Hepatocyte (in vitro differentiated cells): Measurements from ENCODE around the gene BZW1.

Experiments
- EZH2 ChIP-seq: fragments of 200-600 bp; sonication (generic); IDR thresholded peaks from 2 replicates; pipeline ENCODE4 v1.6.1; 2016; ENCODE audit warnings: antibody characterized with exemption, mild to moderate bottlenecking, borderline replicate concordance
- TF ChIP-seq, protein P1 (sequence below): fragments of 200-600 bp; sonication (generic); IDR thresholded peaks from 2 replicates; pipeline ENCODE4 v1.5.1; 2016; ENCODE audit warnings: antibody characterized with exemption, mild to moderate bottlenecking; ENCODE audit not compliant: poor library complexity

- no peak for TF ChIP-seq EZH2
- TF ChIP-seq, protein P1, sequence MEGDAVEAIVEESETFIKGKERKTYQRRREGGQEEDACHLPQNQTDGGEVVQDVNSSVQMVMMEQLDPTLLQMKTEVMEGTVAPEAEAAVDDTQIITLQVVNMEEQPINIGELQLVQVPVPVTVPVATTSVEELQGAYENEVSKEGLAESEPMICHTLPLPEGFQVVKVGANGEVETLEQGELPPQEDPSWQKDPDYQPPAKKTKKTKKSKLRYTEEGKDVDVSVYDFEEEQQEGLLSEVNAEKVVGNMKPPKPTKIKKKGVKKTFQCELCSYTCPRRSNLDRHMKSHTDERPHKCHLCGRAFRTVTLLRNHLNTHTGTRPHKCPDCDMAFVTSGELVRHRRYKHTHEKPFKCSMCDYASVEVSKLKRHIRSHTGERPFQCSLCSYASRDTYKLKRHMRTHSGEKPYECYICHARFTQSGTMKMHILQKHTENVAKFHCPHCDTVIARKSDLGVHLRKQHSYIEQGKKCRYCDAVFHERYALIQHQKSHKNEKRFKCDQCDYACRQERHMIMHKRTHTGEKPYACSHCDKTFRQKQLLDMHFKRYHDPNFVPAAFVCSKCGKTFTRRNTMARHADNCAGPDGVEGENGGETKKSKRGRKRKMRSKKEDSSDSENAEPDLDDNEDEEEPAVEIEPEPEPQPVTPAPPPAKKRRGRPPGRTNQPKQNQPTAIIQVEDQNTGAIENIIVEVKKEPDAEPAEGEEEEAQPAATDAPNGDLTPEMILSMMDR, result no peak
Observed at GRCh38 chr2:200786423-200786822, 25.3 kb upstream of the BZW1 start.
